Measurements from ENCODE around the gene DDX39A. TPM values are rescaled to one million over a fixed set of nuclear protein-coding genes. Genes with fewer than 3 reads are reported as not detected.

DDX39A gene
- total and polyA plus RNA-seq, 2 of the 13 experiments (the other 11 are each of a cell fraction or from before 2014, with no cell fraction given) = 34.6 to 90.4 TPM

DNA sequence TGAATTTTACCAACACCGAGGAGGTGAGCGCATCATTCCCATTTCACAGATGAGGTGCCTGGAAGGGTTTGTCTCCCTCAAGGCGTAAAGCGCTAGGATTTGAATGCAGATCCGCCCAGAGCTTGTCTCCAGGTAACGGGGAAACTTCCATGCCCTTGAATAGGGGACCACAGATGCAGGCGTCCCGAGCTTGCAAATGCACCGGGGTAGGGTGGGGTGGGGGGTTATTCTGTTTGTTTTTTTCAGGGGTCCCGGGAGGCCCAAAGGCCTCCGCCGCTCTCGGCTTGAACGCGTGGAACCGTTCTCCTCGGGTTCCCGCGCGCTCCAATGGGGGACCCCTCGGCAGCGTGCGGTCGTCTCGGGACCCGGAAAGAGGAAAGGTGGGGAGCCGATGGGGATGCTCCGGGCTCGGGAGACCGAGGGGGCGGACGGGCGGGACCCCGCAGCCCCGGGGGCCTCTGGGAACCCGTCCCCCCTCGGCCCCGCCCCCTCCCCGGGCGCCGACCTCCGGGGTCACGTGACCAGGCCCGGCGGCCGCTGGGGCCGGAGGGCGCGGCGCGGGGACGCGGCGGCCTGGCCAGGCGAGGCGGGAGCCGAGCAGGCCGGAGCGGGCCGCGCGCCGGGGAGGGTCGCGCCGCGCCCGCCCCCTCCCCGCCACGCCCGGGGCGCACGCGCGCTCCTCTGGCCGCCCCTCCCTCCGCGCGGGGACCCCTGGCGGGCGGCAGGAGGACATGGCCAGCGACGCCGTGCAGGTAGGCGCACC lies 13.8 kb upstream of the DDX39A start, which contains the start of gene PKN1 (continued):
- TF ChIP-seq CEBPZ (IDR thresholded peaks at IDR 0.05; ENCODE audit: low read length) (no peak), NR2F2 (IDR thresholded peaks at IDR 0.05; ENCODE audit: borderline replicate concordance, low read depth) (no peak), BCL6 (CRISPR knock-in tag; IDR thresholded peaks at IDR 0.05) (no peak), ZNF446 (CRISPR knock-in tag; IDR thresholded peaks at IDR 0.05) (no peak), MTA1 (CRISPR knock-in tag; IDR thresholded peaks at IDR 0.05; ENCODE audit: borderline replicate concordance) (no peak), ZNF709 (CRISPR knock-in tag; IDR thresholded peaks at IDR 0.05) (no peak), THRA (CRISPR knock-in tag; IDR thresholded peaks at IDR 0.05; ENCODE audit: borderline replicate concordance) (no peak), ZBTB14 (CRISPR knock-in tag; IDR thresholded peaks at IDR 0.05) (no peak)
- TF ChIP-seq, protein P1, sequence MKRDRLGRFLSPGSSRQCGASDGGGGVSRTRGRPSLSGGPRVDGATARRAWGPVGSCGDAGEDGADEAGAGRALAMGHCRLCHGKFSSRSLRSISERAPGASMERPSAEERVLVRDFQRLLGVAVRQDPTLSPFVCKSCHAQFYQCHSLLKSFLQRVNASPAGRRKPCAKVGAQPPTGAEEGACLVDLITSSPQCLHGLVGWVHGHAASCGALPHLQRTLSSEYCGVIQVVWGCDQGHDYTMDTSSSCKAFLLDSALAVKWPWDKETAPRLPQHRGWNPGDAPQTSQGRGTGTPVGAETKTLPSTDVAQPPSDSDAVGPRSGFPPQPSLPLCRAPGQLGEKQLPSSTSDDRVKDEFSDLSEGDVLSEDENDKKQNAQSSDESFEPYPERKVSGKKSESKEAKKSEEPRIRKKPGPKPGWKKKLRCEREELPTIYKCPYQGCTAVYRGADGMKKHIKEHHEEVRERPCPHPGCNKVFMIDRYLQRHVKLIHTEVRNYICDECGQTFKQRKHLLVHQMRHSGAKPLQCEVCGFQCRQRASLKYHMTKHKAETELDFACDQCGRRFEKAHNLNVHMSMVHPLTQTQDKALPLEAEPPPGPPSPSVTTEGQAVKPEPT (CRISPR knock-in tag; IDR thresholded peaks at IDR 0.05; ENCODE audit: low read depth) = no peak
- TF ChIP-seq, protein P2, sequence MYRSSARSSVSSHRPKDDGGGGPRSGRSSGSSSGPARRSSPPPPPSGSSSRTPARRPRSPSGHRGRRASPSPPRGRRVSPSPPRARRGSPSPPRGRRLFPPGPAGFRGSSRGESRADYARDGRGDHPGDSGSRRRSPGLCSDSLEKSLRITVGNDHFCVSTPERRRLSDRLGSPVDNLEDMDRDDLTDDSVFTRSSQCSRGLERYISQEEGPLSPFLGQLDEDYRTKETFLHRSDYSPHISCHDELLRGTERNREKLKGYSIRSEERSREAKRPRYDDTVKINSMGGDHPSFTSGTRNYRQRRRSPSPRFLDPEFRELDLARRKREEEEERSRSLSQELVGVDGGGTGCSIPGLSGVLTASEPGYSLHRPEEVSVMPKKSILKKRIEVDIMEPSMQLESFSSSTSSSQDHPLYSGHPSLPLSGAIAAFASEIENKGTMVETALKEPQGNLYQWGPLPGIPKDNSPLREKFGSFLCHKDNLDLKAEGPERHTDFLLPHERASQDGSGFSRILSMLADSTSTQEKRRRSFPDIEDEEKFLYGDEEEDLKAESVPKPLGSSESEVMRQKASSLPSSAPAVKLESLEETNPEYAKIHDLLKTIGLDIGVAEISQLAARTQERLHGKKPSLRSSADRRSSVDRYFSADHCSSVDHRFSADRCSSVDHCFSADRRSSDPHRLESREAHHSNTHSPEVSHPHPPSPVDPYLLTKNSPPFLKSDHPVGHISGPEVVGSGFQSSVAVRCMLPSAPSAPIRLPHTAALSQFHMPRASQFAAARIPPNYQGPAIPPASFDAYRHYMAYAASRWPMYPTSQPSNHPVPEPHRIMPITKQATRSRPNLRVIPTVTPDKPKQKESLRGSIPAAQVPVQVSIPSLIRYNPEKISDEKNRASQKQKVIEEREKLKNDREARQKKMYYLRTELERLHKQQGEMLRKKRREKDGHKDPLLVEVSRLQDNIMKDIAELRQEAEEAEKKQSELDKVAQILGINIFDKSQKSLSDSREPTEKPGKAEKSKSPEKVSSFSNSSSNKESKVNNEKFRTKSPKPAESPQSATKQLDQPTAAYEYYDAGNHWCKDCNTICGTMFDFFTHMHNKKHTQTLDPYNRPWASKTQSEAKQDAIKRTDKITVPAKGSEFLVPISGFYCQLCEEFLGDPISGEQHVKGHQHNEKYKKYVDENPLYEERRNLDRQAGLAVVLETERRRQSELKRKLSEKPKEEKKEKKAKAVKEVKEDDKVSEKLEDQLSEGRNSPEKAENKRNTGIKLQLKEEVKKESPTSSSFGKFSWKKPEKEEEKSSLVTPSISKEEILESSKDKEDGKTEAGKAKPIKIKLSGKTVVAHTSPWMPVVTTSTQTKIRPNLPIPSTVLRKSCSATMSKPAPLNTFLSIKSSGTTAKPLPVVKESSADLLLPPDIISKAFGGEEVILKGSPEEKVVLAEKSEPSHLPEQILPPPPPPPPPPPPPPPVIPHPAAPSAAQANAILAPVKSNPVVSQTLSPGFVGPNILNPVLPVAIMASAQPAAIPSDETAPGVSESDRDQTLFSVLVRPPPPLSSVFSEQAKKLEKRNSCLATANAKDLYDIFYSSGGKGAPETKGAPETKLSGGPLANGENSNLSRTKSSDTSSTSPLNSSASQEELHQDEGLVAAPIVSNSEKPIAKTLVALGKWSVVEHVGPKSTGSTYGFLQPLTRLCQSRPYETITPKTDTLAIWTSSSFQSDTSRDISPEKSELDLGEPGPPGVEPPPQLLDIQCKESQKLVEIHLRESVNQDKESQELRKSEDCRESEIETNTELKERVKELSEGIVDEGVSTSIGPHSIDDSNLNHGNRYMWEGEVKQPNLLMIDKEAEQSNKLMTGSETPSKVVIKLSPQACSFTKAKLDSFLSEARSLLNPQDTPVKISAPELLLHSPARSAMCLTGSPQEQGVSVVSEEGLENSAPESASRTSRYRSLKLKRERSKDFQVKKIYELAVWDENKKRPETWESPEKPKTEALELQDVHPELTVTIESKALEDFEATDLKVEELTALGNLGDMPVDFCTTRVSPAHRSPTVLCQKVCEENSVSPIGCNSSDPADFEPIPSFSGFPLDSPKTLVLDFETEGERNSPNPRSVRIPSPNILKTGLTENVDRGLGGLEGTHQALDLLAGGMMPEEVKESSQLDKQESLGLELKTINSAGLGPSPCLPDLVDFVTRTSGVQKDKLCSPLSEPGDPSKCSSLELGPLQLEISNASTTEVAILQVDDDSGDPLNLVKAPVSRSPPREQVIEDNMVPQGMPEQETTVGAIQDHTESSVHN (CRISPR knock-in tag; IDR thresholded peaks at IDR 0.05) = no peak
